GM23338 (cell line): ENCODE data around the gene SCNN1G. TPM values are rescaled to one million over a fixed set of nuclear protein-coding genes. Genes with fewer than 3 reads are reported as not detected.

ENCODE experiments used
- ATAC-seq: fragments of 200-7000 bp; cut with Tn5 transposase; 3 replicates; pipeline ENCODE4 v1.9.1; 2020
- DNase-seq: peaks from one replicate; pipeline ENCODE4 v3.0.0-alpha.2; 2015; ENCODE audit warnings: low spot score
- H2AFZ ChIP-seq: fragments of 200-600 bp; sonication (generic); 2 replicates; pipeline ENCODE4 v1.8.0; 2016; ENCODE audit warnings: antibody characterized with exemption, mild to moderate bottlenecking, moderate library complexity
- H3F3A ChIP-seq: fragments of 200-600 bp; sonication (generic); replicated peaks from 2 replicates; pipeline ENCODE4 v1.8.0; 2017; ENCODE audit warnings: antibody characterized with exemption, mixed run types, low read depth
- H3K27ac ChIP-seq: fragments of 200-600 bp; sonication (generic); 2 replicates; pipeline ENCODE4 v1.6.1; 2016; ENCODE audit warnings: low read depth
- H3K27me3 ChIP-seq: fragments of 200-600 bp; sonication (generic); 2 replicates; pipeline ENCODE4 v1.8.0; 2016; ENCODE audit warnings: mild to moderate bottlenecking, mixed run types, moderate library complexity; ENCODE audit not compliant: insufficient read depth
- H3K36me3 ChIP-seq: fragments of 200-600 bp; sonication (generic); 2 replicates; pipeline ENCODE4 v1.8.0; 2016; ENCODE audit warnings: mild to moderate bottlenecking; ENCODE audit not compliant: insufficient read depth
- H3K4me1 ChIP-seq: fragments of 200-600 bp; sonication (generic); 2 replicates; pipeline ENCODE4 v1.8.0; 2016; ENCODE audit warnings: mild to moderate bottlenecking, moderate library complexity; ENCODE audit not compliant: insufficient read depth
- H3K4me2 ChIP-seq: fragments of 200-600 bp; sonication (generic); 2 replicates; pipeline ENCODE4 v1.7.1; 2017; ENCODE audit warnings: mixed run types
- H3K4me3 ChIP-seq: fragments of 200-600 bp; sonication (generic); 2 replicates; pipeline ENCODE4 v1.6.1; 2016; ENCODE audit warnings: mixed run types
- H3K79me2 ChIP-seq: fragments of 200-600 bp; sonication (generic); replicated peaks from 2 replicates; pipeline ENCODE4 v1.8.0; 2017; ENCODE audit warnings: mild to moderate bottlenecking; ENCODE audit not compliant: insufficient read depth
- H3K9me2 ChIP-seq: fragments of 200-600 bp; sonication (generic); 2 replicates; pipeline ENCODE4 v1.8.0; 2017; ENCODE audit not compliant: insufficient read depth
- H4K20me1 ChIP-seq: fragments of 200-600 bp; sonication (generic); replicated peaks from 2 replicates; pipeline ENCODE4 v1.8.0; 2017; ENCODE audit warnings: mild to moderate bottlenecking; ENCODE audit not compliant: insufficient read depth
- H3K27ac Mint-ChIP-seq: 2 replicates; pipeline ENCODE4 v1.8.0; 2020; ENCODE audit warnings: inconsistent platforms, mild to moderate bottlenecking, moderate library complexity, mixed read lengths
- H3K27me3 Mint-ChIP-seq: 3 replicates; pipeline ENCODE4 v1.8.0; 2022; ENCODE audit warnings: low read depth, mild to moderate bottlenecking, moderate library complexity, mixed read lengths, inconsistent platforms; ENCODE audit not compliant: insufficient read depth, poor library complexity
- H3K36me3 Mint-ChIP-seq: 3 replicates; pipeline ENCODE4 v1.8.0; 2021; ENCODE audit warnings: low read depth, mild to moderate bottlenecking, inconsistent platforms, moderate library complexity, mixed read lengths
- H3K4me1 Mint-ChIP-seq: 3 replicates; pipeline ENCODE4 v1.8.0; 2020; ENCODE audit warnings: mild to moderate bottlenecking, inconsistent platforms, mixed read lengths
- H3K4me3 Mint-ChIP-seq: 3 replicates; pipeline ENCODE4 v1.8.0; 2021; ENCODE audit warnings: moderate library complexity, mild to moderate bottlenecking, inconsistent platforms, mixed read lengths
- H3K9me3 Mint-ChIP-seq: 3 replicates; pipeline ENCODE4 v1.8.0; 2020; ENCODE audit warnings: moderate library complexity, mild to moderate bottlenecking, inconsistent platforms, mixed read lengths
- CREB1 ChIP-seq: fragments of 250-450 bp; sonication (Bioruptor Pico); IDR thresholded peaks from 2 replicates; pipeline ENCODE4 v1.5.0; 2020; ENCODE audit warnings: low read depth, mild to moderate bottlenecking, moderate library complexity
- EZH2 ChIP-seq: fragments of 200-600 bp; sonication (generic); IDR thresholded peaks from one replicate; pipeline ENCODE4 v1.8.0; 2017; ENCODE audit warnings: antibody characterized with exemption, mild to moderate bottlenecking, low read depth; ENCODE audit not compliant: unreplicated experiment
- EZH2phosphoT487 ChIP-seq: fragments of 200-600 bp; sonication (generic); IDR thresholded peaks from one replicate; pipeline ENCODE4 v1.8.1; 2018; ENCODE audit warnings: antibody characterized with exemption; ENCODE audit not compliant: unreplicated experiment
- JUNB ChIP-seq: IDR thresholded peaks from one replicate; pipeline ENCODE4 v1.6.1; 2016; ENCODE audit warnings: antibody characterized with exemption; ENCODE audit not compliant: unreplicated experiment
- NANOG ChIP-seq: IDR thresholded peaks from 2 replicates; pipeline ENCODE4 v1.6.1; 2016; ENCODE audit warnings: antibody characterized with exemption, borderline replicate concordance
- POLR2AphosphoS5 ChIP-seq: IDR thresholded peaks from 2 replicates; pipeline ENCODE4 v1.6.1; 2016; ENCODE audit warnings: antibody characterized with exemption, low read depth
- STAT1 ChIP-seq: IDR thresholded peaks from one replicate; pipeline ENCODE4 v1.6.1; 2016; ENCODE audit warnings: antibody characterized with exemption; ENCODE audit not compliant: unreplicated experiment
- ZNF114 ChIP-seq: fragments of 250-450 bp; sonication (Bioruptor Pico); IDR thresholded peaks from 2 replicates; pipeline ENCODE4 v1.5.0; 2020; ENCODE audit warnings: mild to moderate bottlenecking, moderate library complexity
- polyA plus RNA-seq: library from polyadenylated mRNA; unstranded; fragments of >200 nt; fragmentation: Nextera tagmentation; extraction: Ambion mirVana; gene quantifications from 2 replicates; pipeline ENCODE4 v1.2.1, GENCODE V29; 2016
- total RNA-seq: library from RNA; depleted of rRNA; stranded (reverse); fragments of >200 nt; shearing (Covaris generic); gene quantifications from 2 replicates; pipeline ENCODE4 v1.2.3, GENCODE V29; 2014
- TF ChIP-seq, protein P1 (sequence below): fragments of 250-450 bp; sonication (Bioruptor Pico); IDR thresholded peaks from 2 replicates; pipeline ENCODE4 v1.5.0; 2020; ENCODE audit warnings: mild to moderate bottlenecking, moderate library complexity
- TF ChIP-seq, protein P2 (sequence below): IDR thresholded peaks from one replicate; pipeline ENCODE4 v1.6.1; 2018; ENCODE audit warnings: antibody characterized with exemption; ENCODE audit not compliant: unreplicated experiment
- TF ChIP-seq, protein P3 (sequence below): IDR thresholded peaks from 2 replicates; pipeline ENCODE4 v1.6.1; 2016; ENCODE audit warnings: antibody characterized with exemption

SCNN1G gene
- total and polyA plus RNA-seq, 2 experiments from 2014 or later: 0.97 to 1.1 TPM

DNA sequence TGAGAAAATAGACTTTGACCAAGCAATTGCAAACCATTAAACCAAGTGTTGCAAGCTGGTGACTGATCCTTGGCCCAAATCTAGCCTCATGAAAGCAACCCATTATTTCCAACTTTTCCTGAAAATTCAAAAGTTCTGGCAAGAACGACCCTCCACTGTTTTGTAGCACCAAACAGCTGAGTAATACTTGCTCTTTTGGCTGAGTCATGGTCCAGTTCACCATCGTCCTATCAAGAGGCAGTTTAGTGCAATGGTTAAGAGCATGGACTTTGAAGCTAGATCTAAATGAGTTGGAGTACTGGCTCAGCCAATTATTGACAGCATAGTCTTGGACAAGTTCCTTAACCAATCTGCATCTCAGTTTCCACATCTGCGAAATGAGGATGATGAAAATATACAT lies 31.3 kb downstream of the SCNN1G start:
- H3K79me2 ChIP-seq: no peaks in the 10 kb centered on the region
- no peaks in the 10 kb centered on the region for H3K27me3 ChIP-seq
- TF ChIP-seq, protein P1, sequence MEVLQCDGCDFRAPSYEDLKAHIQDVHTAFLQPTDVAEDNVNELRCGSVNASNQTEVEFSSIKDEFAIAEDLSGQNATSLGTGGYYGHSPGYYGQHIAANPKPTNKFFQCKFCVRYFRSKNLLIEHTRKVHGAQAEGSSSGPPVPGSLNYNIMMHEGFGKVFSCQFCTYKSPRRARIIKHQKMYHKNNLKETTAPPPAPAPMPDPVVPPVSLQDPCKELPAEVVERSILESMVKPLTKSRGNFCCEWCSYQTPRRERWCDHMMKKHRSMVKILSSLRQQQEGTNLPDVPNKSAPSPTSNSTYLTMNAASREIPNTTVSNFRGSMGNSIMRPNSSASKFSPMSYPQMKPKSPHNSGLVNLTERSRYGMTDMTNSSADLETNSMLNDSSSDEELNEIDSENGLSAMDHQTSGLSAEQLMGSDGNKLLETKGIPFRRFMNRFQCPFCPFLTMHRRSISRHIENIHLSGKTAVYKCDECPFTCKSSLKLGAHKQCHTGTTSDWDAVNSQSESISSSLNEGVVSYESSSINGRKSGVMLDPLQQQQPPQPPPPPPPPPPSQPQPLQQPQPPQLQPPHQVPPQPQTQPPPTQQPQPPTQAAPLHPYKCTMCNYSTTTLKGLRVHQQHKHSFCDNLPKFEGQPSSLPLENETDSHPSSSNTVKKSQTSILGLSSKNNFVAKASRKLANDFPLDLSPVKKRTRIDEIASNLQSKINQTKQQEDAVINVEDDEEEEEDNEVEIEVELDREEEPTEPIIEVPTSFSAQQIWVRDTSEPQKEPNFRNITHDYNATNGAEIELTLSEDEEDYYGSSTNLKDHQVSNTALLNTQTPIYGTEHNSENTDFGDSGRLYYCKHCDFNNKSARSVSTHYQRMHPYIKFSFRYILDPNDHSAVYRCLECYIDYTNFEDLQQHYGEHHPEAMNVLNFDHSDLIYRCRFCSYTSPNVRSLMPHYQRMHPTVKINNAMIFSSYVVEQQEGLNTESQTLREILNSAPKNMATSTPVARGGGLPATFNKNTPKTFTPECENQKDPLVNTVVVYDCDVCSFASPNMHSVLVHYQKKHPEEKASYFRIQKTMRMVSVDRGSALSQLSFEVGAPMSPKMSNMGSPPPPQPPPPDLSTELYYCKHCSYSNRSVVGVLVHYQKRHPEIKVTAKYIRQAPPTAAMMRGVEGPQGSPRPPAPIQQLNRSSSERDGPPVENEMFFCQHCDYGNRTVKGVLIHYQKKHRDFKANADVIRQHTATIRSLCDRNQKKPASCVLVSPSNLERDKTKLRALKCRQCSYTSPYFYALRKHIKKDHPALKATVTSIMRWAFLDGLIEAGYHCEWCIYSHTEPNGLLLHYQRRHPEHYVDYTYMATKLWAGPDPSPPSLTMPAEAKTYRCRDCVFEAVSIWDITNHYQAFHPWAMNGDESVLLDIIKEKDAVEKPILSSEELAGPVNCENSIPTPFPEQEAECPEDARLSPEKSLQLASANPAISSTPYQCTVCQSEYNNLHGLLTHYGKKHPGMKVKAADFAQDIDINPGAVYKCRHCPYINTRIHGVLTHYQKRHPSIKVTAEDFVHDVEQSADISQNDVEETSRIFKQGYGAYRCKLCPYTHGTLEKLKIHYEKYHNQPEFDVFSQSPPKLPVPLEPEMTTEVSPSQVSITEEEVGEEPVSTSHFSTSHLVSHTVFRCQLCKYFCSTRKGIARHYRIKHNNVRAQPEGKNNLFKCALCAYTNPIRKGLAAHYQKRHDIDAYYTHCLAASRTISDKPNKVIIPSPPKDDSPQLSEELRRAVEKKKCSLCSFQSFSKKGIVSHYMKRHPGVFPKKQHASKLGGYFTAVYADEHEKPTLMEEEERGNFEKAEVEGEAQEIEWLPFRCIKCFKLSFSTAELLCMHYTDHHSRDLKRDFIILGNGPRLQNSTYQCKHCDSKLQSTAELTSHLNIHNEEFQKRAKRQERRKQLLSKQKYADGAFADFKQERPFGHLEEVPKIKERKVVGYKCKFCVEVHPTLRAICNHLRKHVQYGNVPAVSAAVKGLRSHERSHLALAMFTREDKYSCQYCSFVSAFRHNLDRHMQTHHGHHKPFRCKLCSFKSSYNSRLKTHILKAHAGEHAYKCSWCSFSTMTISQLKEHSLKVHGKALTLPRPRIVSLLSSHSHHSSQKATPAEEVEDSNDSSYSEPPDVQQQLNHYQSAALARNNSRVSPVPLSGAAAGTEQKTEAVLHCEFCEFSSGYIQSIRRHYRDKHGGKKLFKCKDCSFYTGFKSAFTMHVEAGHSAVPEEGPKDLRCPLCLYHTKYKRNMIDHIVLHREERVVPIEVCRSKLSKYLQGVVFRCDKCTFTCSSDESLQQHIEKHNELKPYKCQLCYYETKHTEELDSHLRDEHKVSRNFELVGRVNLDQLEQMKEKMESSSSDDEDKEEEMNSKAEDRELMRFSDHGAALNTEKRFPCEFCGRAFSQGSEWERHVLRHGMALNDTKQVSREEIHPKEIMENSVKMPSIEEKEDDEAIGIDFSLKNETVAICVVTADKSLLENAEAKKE: no peak
- no peak for TF ChIP-seq EZH2
- no peak for TF ChIP-seq NANOG
- TF ChIP-seq POLR2AphosphoS5: no peak
- TF ChIP-seq JUNB: no peak
- no peak for TF ChIP-seq STAT1
- no peak for TF ChIP-seq ZNF114 (CRISPR knock-in tag)
- Mint-ChIP-seq H3K4me3 (no peak overlapping the region), H3K9me3 (no peaks in the 10 kb centered on the region), H3K27ac (no peak overlapping the region; the same call in 1 of the 2 replicates), H3K27me3 (peaks cover 3% of the 10 kb centered on the region), H3K36me3 (no peaks in the 10 kb centered on the region; the same call in 2 of the 3 replicates), H3K4me1 (no peaks in the 10 kb centered on the region)
- H4K20me1 ChIP-seq: no peaks in the 10 kb centered on the region
- no peaks in the 10 kb centered on the region for H3K36me3 ChIP-seq
- no peaks in the 10 kb centered on the region for H3K9me2 ChIP-seq
- no peak overlapping the region for H3K4me3 ChIP-seq
- H3K4me1 ChIP-seq: no peaks in the 10 kb centered on the region
- H3K4me2 ChIP-seq: no peak overlapping the region
- ATAC-seq (no peak), DNase-seq (no peak)
- no peak overlapping the region for H3K27ac ChIP-seq
- H2AFZ ChIP-seq: no peak overlapping the region
- H3F3A ChIP-seq: no peaks in the 10 kb centered on the region

DNA sequence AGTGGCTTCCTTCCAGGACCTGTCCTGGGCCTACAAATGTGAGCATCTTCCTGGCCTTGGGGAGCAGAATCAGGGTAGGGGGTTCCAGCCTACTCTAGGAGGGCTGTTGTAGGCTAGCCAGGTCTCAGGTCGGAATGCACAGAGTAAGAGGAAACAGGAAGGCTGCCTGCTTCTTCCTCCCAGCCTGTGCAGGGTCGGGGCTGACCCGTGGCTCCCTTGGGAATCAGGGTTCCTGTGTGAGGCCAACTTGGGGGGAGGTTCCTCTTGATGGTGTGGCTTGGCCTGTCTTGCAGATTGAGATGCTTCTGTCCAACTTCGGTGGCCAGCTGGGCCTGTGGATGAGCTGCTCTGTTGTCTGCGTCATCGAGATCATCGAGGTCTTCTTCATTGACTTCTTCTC lies 32.3 kb downstream of the SCNN1G start:
- H3K4me1 ChIP-seq: no peaks in the 10 kb centered on the region
- H3K4me3 ChIP-seq: no peak overlapping the region
- no peaks in the 10 kb centered on the region for H4K20me1 ChIP-seq
- Mint-ChIP-seq H3K4me3 (no peak overlapping the region), H3K9me3 (no peaks in the 10 kb centered on the region), H3K27ac (no peak overlapping the region), H3K36me3 (no peaks in the 10 kb centered on the region; the same call in 2 of the 3 replicates), H3K27me3 (peaks cover 3% of the 10 kb centered on the region), H3K4me1 (no peaks in the 10 kb centered on the region)
- no peak overlapping the region for H2AFZ ChIP-seq
- DNase-seq (no peak), ATAC-seq (no peak)
- H3K27me3 ChIP-seq: no peaks in the 10 kb centered on the region
- H3K79me2 ChIP-seq: no peaks in the 10 kb centered on the region
- no peaks in the 10 kb centered on the region for H3K9me2 ChIP-seq
- H3F3A ChIP-seq: no peaks in the 10 kb centered on the region
- H3K27ac ChIP-seq: no peak overlapping the region
- no peaks in the 10 kb centered on the region for H3K36me3 ChIP-seq
- TF ChIP-seq EZH2phosphoT487 (no peak), EZH2 (no peak), CREB1 (no peak), JUNB (no peak), NANOG (no peak), STAT1 (no peak), ZNF114 (CRISPR knock-in tag) (no peak)
- TF ChIP-seq, protein P2, sequence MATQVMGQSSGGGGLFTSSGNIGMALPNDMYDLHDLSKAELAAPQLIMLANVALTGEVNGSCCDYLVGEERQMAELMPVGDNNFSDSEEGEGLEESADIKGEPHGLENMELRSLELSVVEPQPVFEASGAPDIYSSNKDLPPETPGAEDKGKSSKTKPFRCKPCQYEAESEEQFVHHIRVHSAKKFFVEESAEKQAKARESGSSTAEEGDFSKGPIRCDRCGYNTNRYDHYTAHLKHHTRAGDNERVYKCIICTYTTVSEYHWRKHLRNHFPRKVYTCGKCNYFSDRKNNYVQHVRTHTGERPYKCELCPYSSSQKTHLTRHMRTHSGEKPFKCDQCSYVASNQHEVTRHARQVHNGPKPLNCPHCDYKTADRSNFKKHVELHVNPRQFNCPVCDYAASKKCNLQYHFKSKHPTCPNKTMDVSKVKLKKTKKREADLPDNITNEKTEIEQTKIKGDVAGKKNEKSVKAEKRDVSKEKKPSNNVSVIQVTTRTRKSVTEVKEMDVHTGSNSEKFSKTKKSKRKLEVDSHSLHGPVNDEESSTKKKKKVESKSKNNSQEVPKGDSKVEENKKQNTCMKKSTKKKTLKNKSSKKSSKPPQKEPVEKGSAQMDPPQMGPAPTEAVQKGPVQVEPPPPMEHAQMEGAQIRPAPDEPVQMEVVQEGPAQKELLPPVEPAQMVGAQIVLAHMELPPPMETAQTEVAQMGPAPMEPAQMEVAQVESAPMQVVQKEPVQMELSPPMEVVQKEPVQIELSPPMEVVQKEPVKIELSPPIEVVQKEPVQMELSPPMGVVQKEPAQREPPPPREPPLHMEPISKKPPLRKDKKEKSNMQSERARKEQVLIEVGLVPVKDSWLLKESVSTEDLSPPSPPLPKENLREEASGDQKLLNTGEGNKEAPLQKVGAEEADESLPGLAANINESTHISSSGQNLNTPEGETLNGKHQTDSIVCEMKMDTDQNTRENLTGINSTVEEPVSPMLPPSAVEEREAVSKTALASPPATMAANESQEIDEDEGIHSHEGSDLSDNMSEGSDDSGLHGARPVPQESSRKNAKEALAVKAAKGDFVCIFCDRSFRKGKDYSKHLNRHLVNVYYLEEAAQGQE: no peak
- TF ChIP-seq, protein P3, sequence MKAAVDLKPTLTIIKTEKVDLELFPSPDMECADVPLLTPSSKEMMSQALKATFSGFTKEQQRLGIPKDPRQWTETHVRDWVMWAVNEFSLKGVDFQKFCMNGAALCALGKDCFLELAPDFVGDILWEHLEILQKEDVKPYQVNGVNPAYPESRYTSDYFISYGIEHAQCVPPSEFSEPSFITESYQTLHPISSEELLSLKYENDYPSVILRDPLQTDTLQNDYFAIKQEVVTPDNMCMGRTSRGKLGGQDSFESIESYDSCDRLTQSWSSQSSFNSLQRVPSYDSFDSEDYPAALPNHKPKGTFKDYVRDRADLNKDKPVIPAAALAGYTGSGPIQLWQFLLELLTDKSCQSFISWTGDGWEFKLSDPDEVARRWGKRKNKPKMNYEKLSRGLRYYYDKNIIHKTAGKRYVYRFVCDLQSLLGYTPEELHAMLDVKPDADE: no peak
- no peak overlapping the region for H3K4me2 ChIP-seq
